Measurements from ENCODE around the gene LRP1B.
"Not testable (repeated sequence)": the region's sequence is repeated elsewhere in the genome, so short reads cannot be mapped to it uniquely, and the experiment has no call there.

Gene LRP1B

DNA sequence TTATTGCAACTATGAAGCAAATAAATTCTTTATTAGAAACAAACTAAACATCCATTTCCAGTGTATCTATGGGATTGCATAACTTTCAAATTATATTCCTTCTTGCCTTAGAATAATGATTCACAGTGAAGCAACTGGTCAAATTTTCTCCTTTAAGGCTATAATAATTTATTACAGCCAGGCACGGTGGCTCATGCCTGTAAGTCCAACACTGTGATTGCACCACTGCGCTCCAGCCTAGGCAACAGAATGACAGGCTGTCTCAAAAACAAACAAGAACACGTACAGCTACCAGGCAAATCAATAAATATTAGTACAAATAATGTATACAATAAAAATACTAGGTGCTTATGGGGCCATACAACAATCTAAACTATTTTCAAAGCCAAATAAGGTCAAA is 1416.2 kb downstream of the LRP1B start:
- no peak for DNase-seq (ENCODE audit: low read depth in 2 of 2)

- DNase-seq (ENCODE audit: low read depth in 2 of 2), result no peak
Observed at GRCh38 chr2:140711867-140712266, 1418.9 kb downstream of the LRP1B start.

GRCh38 chr2:140701726-140702125 is 1429.1 kb downstream of the LRP1B start:
- no peak for DNase-seq (ENCODE audit: low read depth in 2 of 2)

GRCh38 chr2:140698636-140699035 is 1432.2 kb downstream of the LRP1B start:
- DNase-seq (ENCODE audit: low read depth in 2 of 2), result no peak

- DNase-seq (ENCODE audit: low read depth in 2 of 2), result no peak
Observed at GRCh38 chr2:140696449-140696848, 1434.4 kb downstream of the LRP1B start.

GRCh38 chr2:140695155-140695554 is 1435.7 kb downstream of the LRP1B start:
- no peak for DNase-seq (ENCODE audit: low read depth in 2 of 2)

DNA sequence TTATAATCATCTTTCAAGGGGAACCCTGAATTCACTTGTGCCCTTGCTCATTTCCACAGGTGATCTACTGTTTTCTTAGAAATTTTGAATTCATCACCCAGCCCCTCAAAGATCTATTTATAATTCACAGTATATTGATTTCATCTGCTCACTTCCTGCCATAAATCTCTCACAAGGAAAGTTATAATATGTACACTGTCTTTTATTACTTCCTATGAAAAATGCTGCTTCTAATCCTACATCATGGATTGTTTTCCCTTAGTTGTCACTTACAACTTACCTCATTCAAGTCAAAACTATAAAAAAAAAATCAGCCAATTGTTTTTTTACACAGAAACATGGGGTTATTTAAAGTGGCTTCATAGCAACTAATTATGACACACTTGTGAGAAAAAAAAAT is 1443.0 kb downstream of the LRP1B start:
- DNase-seq (ENCODE audit: low read depth in 2 of 2), result no peak

DNA sequence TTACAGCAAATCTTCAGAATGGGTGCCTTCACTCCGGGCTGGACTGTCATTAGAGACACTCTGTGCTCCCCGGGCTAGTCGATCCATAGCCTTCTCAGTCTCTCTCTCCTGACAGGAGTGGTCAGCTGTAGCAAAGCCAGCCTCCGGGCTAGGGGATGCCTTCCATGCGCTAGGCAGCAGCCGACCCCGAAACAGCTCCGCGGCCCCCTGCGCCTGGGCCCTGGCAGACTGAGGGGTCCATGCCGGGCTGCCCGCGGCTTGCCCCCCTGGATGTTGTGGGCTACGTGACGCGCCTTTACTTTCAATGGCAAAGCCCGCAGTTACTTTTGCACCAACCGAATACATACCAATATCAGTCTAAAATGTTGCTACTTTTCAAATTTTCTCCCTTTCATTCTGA is 1447.2 kb downstream of the LRP1B start:
- no peak for DNase-seq (ENCODE audit: low read depth in 2 of 2)

- no peak for DNase-seq (ENCODE audit: low read depth in 2 of 2)
Observed at GRCh38 chr2:140680862-140681261, 1450.0 kb downstream of the LRP1B start.

GRCh38 chr2:140679752-140680151 is 1451.1 kb downstream of the LRP1B start:
- DNase-seq (ENCODE audit: low read depth in 2 of 2), result no peak

DNA sequence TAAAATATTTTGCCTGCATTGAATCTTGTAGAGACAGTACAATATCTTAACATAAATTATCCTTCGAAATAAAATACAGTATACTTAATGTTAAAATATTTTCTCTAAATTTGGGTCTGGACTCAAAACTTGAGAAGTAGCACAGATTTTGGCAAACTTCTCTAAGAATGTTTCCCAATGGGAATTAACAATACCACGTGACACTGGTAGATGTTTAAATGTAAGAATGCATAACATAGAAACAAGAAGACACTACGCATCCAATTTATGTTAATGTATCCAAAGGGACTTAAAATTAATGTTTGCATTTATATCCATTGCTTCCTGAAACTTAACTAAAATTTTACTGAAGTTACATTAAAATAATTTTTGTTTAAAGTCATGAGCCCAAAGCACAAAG is 1460.9 kb downstream of the LRP1B start:
- no peak for DNase-seq (ENCODE audit: low read depth in 2 of 2)

DNA sequence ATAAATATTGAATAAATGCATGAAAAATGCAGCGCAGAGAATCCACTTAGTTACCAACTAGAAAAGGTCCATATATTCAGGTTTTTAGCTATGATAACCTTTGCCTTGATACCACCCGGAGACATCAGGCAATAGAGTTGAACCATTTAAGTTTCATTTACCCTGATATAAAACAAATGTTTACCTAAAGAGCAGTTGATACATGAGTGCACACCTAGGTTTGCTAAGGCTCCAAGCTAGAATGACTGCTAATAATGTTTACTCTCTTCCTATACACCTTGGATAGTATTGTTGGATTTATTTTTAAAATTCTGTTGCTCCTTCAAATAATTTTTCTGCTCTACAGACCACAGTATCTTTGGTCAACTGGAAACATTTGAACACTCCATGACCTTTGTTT is 1463.6 kb downstream of the LRP1B start:
- no peak for DNase-seq (ENCODE audit: low read depth in 2 of 2)

DNA sequence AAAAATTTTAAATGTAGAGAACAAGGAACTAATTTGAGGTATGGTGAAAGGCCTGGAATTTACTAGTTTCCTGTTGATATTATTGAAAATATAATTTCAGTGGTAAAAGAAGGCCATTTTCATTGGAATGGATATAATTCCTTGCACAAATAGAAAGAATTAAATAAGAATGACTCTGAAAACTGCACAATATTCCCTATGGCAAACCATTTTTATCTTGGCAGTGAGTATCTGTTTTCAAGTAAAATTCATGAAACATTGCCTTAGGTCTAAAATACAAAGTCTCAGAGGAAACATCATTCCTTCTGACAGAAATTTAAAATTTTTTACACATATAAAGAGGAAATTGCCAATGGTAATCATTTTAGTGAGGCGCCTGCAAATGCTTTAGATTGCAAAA is 1468.3 kb downstream of the LRP1B start:
- DNase-seq (ENCODE audit: low read depth in 2 of 2), result no peak

GRCh38 chr2:140658760-140659692 is 1471.8 kb downstream of the LRP1B start:
- no peak for DNase-seq (ENCODE audit: low read depth in 2 of 2)

- no peak for DNase-seq (ENCODE audit: low read depth in 2 of 2)
Observed at GRCh38 chr2:140657657-140658056, 1473.2 kb downstream of the LRP1B start.

GRCh38 chr2:140654565-140654964 is 1476.3 kb downstream of the LRP1B start:
- DNase-seq (ENCODE audit: low read depth in 2 of 2), result no peak

GRCh38 chr2:140650825-140651224 is 1480.0 kb downstream of the LRP1B start:
- DNase-seq (ENCODE audit: low read depth in 2 of 2), result no peak

- not testable (repeated sequence) for DNase-seq (ENCODE audit: low read depth in 2 of 2)
Observed at GRCh38 chr2:140650134-140650533, 1480.7 kb downstream of the LRP1B start.

- no peak for DNase-seq (ENCODE audit: low read depth in 2 of 2)
Observed at GRCh38 chr2:140648393-140648792, 1482.4 kb downstream of the LRP1B start.

DNA sequence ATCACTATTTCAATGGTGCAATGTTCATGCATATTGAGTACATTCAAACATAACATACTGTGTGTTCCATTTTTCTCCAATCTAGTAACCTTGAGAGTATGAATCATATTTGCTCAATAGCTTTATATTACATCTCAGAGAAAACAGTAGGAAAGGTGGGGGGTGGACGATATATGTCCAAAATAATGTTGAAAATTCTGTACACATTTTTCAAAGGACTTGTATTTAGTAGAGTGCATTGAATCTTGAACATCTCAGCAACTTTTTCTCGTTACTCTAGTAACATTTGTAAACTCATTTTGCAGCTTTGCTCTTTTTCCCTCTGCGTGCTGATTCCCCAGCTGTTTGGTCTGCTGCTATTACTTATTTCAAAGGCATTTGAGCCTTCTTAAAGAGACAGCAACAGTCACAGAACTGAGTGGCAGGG is 1487.0 kb downstream of the LRP1B start:
- no peak for DNase-seq (ENCODE audit: low read depth in 2 of 2)

DNA sequence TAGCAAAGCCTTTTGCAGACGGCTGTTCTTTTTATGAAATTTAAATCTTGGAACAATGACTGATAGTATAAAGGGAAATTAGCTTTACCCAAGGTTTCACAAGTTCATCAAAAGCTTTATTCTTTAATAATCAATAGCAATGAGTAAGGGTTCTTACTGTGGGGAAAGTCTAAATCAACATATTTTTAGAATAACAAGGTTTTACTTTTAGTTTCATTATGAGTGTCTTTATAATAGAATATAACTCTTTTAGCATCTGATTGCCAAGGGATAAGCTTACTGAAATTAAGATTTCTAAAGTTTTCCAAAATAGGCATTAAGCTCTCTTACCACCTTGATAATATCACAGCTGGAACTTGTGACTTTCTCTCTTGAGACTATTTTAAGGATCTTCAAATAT is 1489.7 kb downstream of the LRP1B start:
- DNase-seq (ENCODE audit: low read depth in 2 of 2), result no peak

GRCh38 chr2:140639628-140640027 is 1491.2 kb downstream of the LRP1B start:
- DNase-seq (ENCODE audit: low read depth in 2 of 2), result no peak

DNA sequence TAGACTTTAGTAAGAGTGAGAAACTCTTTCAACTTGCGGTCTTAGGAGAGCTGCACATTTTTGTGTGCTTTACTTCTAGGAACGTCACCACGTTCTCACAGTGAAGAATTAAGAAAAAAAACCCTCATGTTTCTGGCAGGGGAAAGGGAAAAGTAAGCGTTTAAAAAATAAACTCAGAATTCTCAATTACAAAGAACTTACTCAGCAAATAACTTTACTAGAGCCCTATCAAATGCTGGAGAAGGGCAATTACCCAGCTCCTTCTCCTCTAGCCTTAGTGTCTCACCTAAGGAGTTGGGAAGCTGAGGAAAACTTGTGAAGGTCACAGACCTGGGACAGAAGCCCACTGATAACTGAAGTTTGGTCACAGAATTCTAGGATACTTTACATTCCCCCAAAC is 1500.3 kb downstream of the LRP1B start:
- DNase-seq (ENCODE audit: low read depth in 2 of 2), result no peak

DNA sequence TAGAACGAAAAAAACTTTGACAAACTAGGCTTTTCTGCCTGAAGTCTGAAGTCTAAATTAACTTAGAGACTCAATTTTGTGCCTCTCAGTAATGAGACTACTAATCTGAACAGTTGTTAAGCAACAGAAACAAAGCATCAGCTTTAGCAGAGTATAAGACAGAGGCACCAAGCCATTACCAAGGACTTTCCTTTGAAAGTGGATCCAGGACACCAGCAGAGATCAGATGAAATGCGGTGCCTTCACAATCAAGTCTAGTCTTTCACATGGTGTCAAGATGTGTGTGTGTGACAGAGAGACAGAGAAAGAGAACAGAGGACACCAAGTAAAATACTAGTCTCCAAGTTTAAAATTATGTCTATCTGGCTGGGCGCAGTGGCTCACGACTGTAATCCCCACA is 1502.9 kb downstream of the LRP1B start:
- no peak for DNase-seq (ENCODE audit: low read depth in 2 of 2)

All from stimulated activated CD8-positive, alpha-beta memory T cell treated with anti-CD3 and anti-CD28 coated beads, Interleukin-7, amount 100 ng/mL, for 1 hour (primary cell).